ENCODE results near the gene SORCS3. TPM values are rescaled to one million over a fixed set of nuclear protein-coding genes. Genes with fewer than 3 reads are reported as not detected.

The SORCS3 gene
- total RNA-seq, 1 experiment from 2014 or later, result not detected

GRCh38 chr10:104867966-104868598 lies 227.0 kb downstream of the SORCS3 start:
- no peak for DNase-seq
- no peaks in the 10 kb centered on the region for H3K36me3 ChIP-seq (ENCODE audit: low read depth, low read length)
- no TSS peak for BruUV-seq (replicated peaks)
- no peaks in the 10 kb centered on the region for H3K9me2 ChIP-seq (replicated peaks; ENCODE audit: low read length)
- POLR2A ChIA-PET (ENCODE audit: unreplicated experiment), result no interaction called here
- H3K27me3 ChIP-seq (ENCODE audit: low read length), result no peaks in the 10 kb centered on the region
- ATAC-seq, result no peak
- H3K4me3 ChIP-seq (ENCODE audit: low read length), result no peak overlapping the region
- no peak overlapping the region for H3K9ac ChIP-seq (ENCODE audit: low read length)
- TF ChIP-seq EZH2phosphoT487 (IDR thresholded peaks at IDR 0.05; ENCODE audit: borderline replicate concordance, low read length) (no peak), CTCF (conservative IDR thresholded peaks at IDR 0.05; ENCODE audit: low read depth, low read length) (no peak), EZH2 (IDR thresholded peaks at IDR 0.05; ENCODE audit: low read length, unreplicated experiment) (no peak)
- no peaks in the 10 kb centered on the region for H3K79me2 ChIP-seq (ENCODE audit: low read length)
- no peaks in the 10 kb centered on the region for H3K4me1 ChIP-seq (ENCODE audit: insufficient read depth, low read length)
- no peaks in the 10 kb centered on the region for H3K9me3 ChIP-seq (ENCODE audit: low read length)
- no peak overlapping the region for H3K27ac ChIP-seq (ENCODE audit: low read length)
- H4K20me1 ChIP-seq (ENCODE audit: low read length), result no peaks in the 10 kb centered on the region
- CTCF ChIA-PET, result no interaction called here
- H2AFZ ChIP-seq (ENCODE audit: low read length), result no peak overlapping the region
- intact Hi-C loops (cut with micrococcal nuclease), result no loop called here
- H3F3A ChIP-seq (ENCODE audit: low read length, unreplicated experiment), result no peaks in the 10 kb centered on the region
- no peak overlapping the region for H3K4me2 ChIP-seq (ENCODE audit: low read length)

- Histone ChIP-seq H3K4me1 (ENCODE audit: insufficient read depth, low read length) (no peaks in the 10 kb centered on the region), H3K27ac (ENCODE audit: low read length) (no peak overlapping the region)
Measured at GRCh38 chr10:104872691-104873090, 231.6 kb downstream of the SORCS3 start.

More at GRCh38 chr10:104872691-104873090, 231.6 kb downstream of the SORCS3 start:
- Histone ChIP-seq H4K20me1 (ENCODE audit: low read length) (no peaks in the 10 kb centered on the region), H3K9me3 (ENCODE audit: low read length) (no peaks in the 10 kb centered on the region), H3K36me3 (ENCODE audit: low read depth, low read length) (no peaks in the 10 kb centered on the region), H2AFZ (ENCODE audit: low read length) (no peak overlapping the region), H3K9me2 (replicated peaks; ENCODE audit: low read length) (no peaks in the 10 kb centered on the region), H3K27me3 (ENCODE audit: low read length) (no peaks in the 10 kb centered on the region), H3K9ac (ENCODE audit: low read length) (no peak overlapping the region), H3F3A (ENCODE audit: low read length, unreplicated experiment) (no peaks in the 10 kb centered on the region), H3K4me2 (ENCODE audit: low read length) (no peak overlapping the region), H3K79me2 (ENCODE audit: low read length) (no peaks in the 10 kb centered on the region), H3K4me3 (ENCODE audit: low read length) (no peak overlapping the region)
- TF ChIP-seq EZH2phosphoT487 (IDR thresholded peaks at IDR 0.05; ENCODE audit: borderline replicate concordance, low read length) (no peak), CTCF (conservative IDR thresholded peaks at IDR 0.05; ENCODE audit: low read depth, low read length) (no peak), EZH2 (IDR thresholded peaks at IDR 0.05; ENCODE audit: low read length, unreplicated experiment) (no peak)
- intact Hi-C loops (cut with micrococcal nuclease), result no loop called here
- ATAC-seq (no peak), DNase-seq (no peak)
- BruUV-seq (replicated peaks), result no TSS peak
- ChIA-PET POLR2A (ENCODE audit: unreplicated experiment) (no interaction called here), CTCF (no interaction called here)

Measured in PC-3 (cell line).